Choroid plexus epithelial cell (primary cell): ENCODE results near the gene CD6.

Experiments
- DNase-seq: peaks from one replicate; pipeline ENCODE4 v3.0.0-alpha.2; 2010; ENCODE audit warnings: low read depth
- H3K4me3 ChIP-seq: 2 replicates; pipeline ENCODE4 v1.5.1; 2011; ENCODE audit warnings: low read depth, mild to moderate bottlenecking, control low read depth, low read length, moderate library complexity
- TF ChIP-seq, protein P1 (sequence below): conservative IDR thresholded peaks from 2 replicates; pipeline ENCODE4 v1.5.1; 2011; ENCODE audit warnings: low read depth, mild to moderate bottlenecking, control low read depth, inconsistent platforms, low read length, moderate library complexity

The CD6 gene

DNA sequence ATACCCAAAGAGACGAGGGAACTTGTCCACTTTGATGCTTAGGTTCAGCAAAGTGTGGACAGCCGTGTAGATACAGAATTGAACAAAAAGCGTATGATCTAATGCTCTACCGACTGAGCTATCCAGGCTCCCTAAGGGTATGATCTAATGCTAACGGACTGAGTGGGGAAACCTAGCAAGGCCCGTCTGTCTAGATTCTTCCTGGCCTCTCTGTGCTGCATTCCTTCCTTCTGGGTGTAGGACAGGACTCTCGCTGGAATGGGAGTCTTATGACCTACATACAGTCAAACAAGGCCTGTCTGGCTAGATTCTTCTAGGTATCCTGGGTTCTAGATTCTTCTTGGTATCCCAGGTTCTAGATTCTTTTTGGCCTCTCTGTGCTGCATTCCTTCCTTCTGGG, 11.1 kb upstream of the CD6 start:
- TF ChIP-seq, protein P1, sequence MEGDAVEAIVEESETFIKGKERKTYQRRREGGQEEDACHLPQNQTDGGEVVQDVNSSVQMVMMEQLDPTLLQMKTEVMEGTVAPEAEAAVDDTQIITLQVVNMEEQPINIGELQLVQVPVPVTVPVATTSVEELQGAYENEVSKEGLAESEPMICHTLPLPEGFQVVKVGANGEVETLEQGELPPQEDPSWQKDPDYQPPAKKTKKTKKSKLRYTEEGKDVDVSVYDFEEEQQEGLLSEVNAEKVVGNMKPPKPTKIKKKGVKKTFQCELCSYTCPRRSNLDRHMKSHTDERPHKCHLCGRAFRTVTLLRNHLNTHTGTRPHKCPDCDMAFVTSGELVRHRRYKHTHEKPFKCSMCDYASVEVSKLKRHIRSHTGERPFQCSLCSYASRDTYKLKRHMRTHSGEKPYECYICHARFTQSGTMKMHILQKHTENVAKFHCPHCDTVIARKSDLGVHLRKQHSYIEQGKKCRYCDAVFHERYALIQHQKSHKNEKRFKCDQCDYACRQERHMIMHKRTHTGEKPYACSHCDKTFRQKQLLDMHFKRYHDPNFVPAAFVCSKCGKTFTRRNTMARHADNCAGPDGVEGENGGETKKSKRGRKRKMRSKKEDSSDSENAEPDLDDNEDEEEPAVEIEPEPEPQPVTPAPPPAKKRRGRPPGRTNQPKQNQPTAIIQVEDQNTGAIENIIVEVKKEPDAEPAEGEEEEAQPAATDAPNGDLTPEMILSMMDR, result no peak
- no peak for DNase-seq
- no peak overlapping the region for H3K4me3 ChIP-seq

DNA sequence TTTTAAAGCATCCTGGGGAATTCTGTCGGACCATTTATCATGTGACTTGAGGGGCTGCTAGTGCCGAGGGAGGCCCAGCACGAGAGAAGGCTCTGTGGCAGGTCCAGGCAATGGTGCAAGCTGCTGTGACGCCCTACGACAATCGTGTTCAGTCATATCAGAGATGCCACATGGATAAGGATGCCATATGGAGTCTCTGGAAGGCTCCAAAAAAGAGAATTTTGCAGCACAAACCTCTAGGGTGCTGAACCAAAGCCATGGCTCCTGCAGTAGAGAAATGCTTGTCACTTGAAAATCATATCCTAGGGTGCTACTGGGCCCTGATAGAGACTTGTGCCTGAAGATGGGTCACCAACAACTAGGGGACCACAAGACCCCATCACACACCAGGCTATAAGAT, 6.7 kb upstream of the CD6 start:
- H3K4me3 ChIP-seq, result no peak overlapping the region
- TF ChIP-seq, protein P1, result no peak
- no peak for DNase-seq

- DNase-seq, result no peak
- H3K4me3 ChIP-seq, result no peak overlapping the region
- TF ChIP-seq, protein P1, result no peak
Measured at GRCh38 chr11:60966890-60967289, 4.6 kb upstream of the CD6 start.

GRCh38 chr11:60968223-60968622, 3.3 kb upstream of the CD6 start:
- DNase-seq, result no peak
- TF ChIP-seq, protein P1, result no peak
- no peak overlapping the region for H3K4me3 ChIP-seq

- peak; percentile 65 for DNase-seq
- TF ChIP-seq, protein P1, result peak; percentile 96
Measured at GRCh38 chr11:60970369-60970774, 1.1 kb upstream of the CD6 start.

GRCh38 chr11:60970890-60971289, 590 bp upstream of the CD6 start:
- H3K4me3 ChIP-seq, result no peak overlapping the region
- no peak for DNase-seq
- TF ChIP-seq, protein P1, result no peak

More at GRCh38 chr11:60970369-60970774, 1.1 kb upstream of the CD6 start:
- H3K4me3 ChIP-seq, result no peak overlapping the region

DNA sequence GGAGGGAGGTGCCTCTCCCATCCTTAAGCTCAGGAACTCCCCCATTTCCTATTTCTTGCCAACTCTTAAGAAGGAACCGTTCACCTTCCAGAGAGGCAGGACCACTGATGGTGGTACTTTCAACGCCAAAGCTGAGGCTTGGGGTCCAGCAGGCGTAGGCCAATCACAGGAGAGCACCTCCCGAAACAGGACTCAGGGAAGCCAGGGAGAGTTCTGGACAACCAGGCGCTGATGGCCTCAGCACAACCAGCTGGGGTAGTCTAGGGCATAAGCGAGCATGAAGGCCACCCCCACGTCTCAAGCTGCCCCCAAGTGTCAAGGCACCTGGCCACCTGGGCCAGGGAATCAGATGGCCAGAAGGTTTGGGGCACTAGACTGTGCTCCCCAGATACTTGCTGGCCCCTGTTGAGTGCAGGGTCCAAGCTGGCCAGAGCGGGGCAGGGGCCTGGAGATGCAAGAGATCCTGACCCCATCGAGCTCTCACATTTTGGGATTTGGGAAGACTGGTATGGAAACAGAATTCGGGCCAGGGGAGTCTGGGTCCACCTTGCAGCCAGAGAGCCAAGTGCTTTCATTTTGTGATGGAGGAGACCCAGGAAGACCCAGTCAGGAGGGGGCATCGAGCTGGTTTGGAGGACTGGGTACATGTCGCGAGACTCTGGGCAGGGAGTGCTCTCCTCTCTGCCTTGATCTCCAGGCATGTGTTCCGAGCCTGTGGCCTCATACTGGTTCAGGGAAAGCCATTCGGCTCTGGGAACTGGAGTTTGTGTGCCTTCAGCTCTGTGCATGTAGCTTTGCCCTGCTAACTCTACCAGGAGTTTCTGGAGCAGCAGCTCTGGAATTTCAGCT, 926 bp downstream of the CD6 start:
- H3K4me3 ChIP-seq, result no peak overlapping the region
- TF ChIP-seq, protein P1, result no peak
- no peak for DNase-seq
